ENCODE results near the gene CHD2.

CHD2 gene

GRCh38 chr15:92885224-92886041 is 14.7 kb upstream of the CHD2 start:
- DNase-seq (ENCODE audit: low spot score) = no peak

GRCh38 chr15:92886042-92886537 is 14.0 kb upstream of the CHD2 start:
- DNase-seq (ENCODE audit: low spot score) = no peak

GRCh38 chr15:92886815-92887214 is 13.3 kb upstream of the CHD2 start:
- DNase-seq (ENCODE audit: low spot score) = no peak

- no peak for DNase-seq (ENCODE audit: low spot score)
Observed at GRCh38 chr15:92887869-92888268, 12.3 kb upstream of the CHD2 start.

GRCh38 chr15:92889390-92890107 is 10.6 kb upstream of the CHD2 start:
- DNase-seq (ENCODE audit: low spot score) = no peak

GRCh38 chr15:92891533-92892200 is 8.5 kb upstream of the CHD2 start:
- no peak for DNase-seq (ENCODE audit: low spot score)

GRCh38 chr15:92892201-92892555 is 7.9 kb upstream of the CHD2 start:
- DNase-seq (ENCODE audit: low spot score) = no peak

- no peak for DNase-seq (ENCODE audit: low spot score)
Observed at GRCh38 chr15:92893200-92893599, 6.9 kb upstream of the CHD2 start.

- DNase-seq (ENCODE audit: low spot score) = no peak
Observed at GRCh38 chr15:92896561-92896960, 3.6 kb upstream of the CHD2 start.

- DNase-seq (ENCODE audit: low spot score) = no peak
Observed at GRCh38 chr15:92897620-92898019, 2.5 kb upstream of the CHD2 start.

GRCh38 chr15:92898988-92899582 is 1.0 kb upstream of the CHD2 start:
- no peak for DNase-seq (ENCODE audit: low spot score)

- no peak for DNase-seq (ENCODE audit: low spot score)
Observed at GRCh38 chr15:92899601-92899947, 550 bp upstream of the CHD2 start.

GRCh38 chr15:92900731-92901071 is 577 bp downstream of the CHD2 start:
- no peak for DNase-seq (ENCODE audit: low spot score)

- peak; percentile 46 for DNase-seq (ENCODE audit: low spot score)
Observed at GRCh38 chr15:92901072-92901761, 1.1 kb downstream of the CHD2 start.

GRCh38 chr15:92901995-92902394 is 1.9 kb downstream of the CHD2 start:
- DNase-seq (ENCODE audit: low spot score) = no peak

GRCh38 chr15:92902737-92903593 is 2.8 kb downstream of the CHD2 start:
- DNase-seq (ENCODE audit: low spot score) = peak; percentile 33

GRCh38 chr15:92903631-92903965 is 3.5 kb downstream of the CHD2 start:
- DNase-seq (ENCODE audit: low spot score) = no peak

GRCh38 chr15:92903966-92904721 is 4.0 kb downstream of the CHD2 start:
- DNase-seq (ENCODE audit: low spot score) = peak; percentile 99

- DNase-seq (ENCODE audit: low spot score) = no peak
Observed at GRCh38 chr15:92904722-92905571, 4.8 kb downstream of the CHD2 start.

- DNase-seq (ENCODE audit: low spot score) = no peak
Observed at GRCh38 chr15:92906020-92906419, 5.9 kb downstream of the CHD2 start.
